HG03354 (cell line): Measurements from ENCODE around the gene NUP50.
A peak's percentile ranks its signal among the peaks of the same experiment; 100 is the strongest.

ENCODE experiments used
- ATAC-seq: cut with Tn5 transposase; IDR thresholded peaks from one replicate; pipeline ENCODE4 v1.9.1; 2021; ENCODE audit warnings: mild to moderate bottlenecking; ENCODE audit not compliant: unreplicated experiment, poor library complexity, severe bottlenecking

NUP50 gene

GRCh38 chr22:45163451-45164269 is at the start of gene NUP50:
Gene NUP50 (plus strand): TSS chr22:45163925. CDS start chr22:45168178, 4,253 bp downstream.
- ATAC-seq = peak; percentile 85

DNA sequence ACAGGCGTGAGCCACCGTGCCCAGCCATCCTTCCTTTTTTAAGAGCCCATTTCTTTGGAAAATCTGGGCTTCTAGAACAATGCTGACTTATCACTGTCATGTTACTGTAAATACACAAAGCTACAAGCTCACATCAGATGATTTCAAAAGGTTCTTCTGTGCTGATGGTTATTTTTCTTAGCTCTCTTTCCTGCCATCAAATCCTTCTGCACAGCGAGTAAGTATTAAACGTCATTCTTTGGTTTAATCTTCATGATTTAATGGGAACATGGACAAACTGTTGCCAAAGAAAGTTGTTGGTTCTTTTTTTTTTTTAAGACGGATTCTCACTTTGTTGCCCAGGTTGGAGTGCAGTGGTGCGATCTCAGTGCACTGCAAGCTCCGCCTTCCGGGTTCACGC is 43.3 kb upstream of the NUP50 start:
- no peak for ATAC-seq

DNA sequence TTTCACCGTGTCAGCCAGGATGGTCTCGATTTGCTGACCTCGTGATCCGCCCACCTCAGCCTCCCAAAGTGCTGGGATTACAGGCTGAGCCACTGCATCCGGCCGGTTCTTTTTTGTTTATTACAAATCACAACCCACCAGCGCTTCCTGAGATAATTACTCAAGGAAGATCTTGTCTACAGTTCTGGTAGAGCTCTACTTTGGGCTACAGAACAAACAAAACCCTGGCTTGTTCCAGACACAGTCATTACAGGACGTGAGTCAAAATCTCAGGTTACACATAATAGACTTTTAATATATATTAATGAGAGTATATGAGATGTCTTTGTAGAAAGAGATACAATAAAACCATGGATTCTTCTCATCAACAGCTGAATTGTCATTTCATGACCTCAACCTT is 42.8 kb upstream of the NUP50 start:
- no peak for ATAC-seq

DNA sequence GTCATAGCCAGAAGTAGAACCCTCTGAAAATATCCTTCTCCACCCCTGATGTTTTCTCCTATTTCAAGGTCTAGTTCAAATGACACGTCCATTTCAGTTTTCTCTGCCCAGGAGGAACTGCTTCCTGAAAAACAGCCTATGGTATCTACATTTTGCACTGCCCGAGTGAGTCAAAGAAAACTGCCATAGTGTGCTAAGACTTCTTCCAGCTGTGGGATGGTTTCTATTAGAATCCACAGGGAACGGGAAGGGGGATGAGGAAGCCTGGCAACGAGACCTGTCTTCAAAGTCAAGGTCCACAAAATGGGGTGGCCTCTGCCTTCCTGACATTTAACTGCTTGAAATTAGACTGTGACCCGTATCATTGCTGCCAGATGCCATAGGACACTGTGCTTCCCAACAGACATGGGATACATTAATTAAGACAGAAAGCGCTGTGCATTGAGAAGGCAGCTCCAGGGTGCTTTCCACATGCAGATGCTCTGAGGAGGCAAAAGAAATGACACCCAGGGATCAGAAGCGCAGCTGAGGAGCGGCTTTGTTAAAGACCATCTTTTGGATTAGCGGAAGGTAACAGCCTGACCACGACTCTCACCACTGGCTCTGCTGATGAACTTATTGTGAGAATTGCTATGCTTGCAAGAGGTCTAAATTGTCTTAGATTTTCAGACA is 39.4 kb upstream of the NUP50 start:
- ATAC-seq = no peak

DNA sequence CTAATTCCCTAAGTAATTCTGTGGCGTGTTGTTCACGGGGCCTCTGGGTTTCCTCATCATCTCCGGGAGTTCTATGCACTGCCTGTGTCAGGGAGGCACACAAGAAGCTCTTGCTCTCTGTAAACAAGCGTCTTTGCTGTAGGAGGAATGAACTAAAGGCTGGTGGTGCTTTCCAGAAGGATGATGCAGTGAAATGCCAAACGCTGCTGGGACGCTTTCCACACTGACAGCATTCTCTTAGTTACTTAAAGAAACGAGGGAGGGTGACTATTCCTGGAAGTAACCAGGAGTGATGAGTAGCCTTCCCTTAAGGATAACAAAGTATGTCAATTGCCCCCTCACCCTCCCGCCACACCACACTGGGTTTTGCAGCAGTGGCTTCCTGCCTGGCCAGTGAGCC is 38.5 kb upstream of the NUP50 start:
- no peak for ATAC-seq

DNA sequence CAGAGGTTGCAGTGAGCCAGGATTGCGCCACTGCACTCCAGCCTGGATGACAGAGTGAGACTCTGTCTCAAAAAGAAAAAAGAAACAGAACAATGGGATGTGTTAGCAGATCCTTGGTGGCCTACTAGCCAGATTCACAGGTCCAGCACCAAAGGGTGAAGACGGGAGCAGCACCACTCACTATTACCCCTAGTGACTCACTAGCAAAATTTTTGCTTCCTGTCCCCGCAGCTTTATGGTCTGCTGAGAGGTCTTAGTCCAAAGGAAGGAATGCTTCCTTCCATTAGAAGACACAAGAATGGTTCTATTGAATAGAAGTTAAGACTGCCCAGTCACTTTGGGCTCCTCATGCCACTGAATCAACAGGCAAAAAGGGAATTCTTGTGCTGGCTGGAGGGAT is 35.9 kb upstream of the NUP50 start:
- ATAC-seq = no peak

DNA sequence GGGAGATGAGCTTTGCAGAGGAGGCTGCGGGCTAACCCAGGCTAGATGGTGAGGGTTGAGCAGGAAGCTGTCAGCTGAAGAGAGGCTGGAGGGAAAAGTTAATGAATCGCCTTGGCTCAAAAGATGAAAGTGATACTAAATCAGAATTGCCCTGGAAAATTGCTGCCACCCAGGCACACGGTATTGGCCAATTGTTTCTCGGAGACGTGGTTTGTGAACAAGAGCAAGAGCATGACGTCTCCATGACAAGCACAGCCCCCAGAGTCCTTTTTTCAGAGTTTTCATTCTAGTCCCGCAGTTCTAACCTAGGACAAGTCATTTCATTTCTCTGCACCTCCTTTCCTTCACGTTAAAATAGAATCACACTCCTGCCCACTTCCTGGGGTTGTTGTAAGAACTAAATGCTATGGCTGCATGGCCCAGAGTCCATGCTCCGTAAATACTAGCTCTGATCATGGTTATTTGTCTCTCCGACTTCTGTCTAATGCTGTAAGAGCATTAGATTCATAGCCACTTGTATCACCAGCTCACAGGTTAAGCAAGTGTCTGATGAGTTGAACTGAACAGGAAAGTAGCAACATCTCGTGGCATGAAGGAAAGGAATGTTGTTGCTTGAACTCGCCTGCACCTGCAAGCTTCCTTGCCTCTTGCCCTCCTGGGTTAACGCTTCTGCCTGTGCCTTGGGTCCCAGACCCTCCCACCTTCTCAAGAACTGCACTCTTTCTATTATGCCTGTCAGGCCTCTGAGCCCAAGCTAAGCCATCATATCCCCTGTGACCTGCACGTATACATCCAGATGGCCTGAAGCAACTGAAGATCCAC is 33.8 kb upstream of the NUP50 start:
- no peak for ATAC-seq

- no peak for ATAC-seq
These were observed 32.8 kb upstream of the NUP50 start for GRCh38 chr22:45130891-45131290.

DNA sequence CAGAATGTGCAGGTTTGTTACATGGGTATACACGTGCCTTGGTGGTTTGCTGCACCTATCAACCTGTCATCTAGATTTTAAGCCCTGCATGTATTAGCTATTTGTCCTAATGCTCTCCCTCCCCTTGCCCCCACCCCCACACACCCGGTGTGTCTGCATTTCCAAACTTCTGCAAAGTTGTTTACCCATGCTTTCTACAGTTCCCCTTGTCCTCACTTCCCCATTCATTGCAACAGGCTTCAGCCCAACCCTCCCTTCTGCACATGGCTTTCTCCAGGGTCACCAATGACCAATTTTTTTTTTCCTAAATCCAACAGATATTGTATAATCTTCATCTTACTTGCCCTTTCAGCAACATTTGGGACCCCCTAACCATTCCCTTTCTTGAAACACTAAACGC is 32.0 kb upstream of the NUP50 start:
- no peak for ATAC-seq

- no peak for ATAC-seq
These were observed 29.4 kb upstream of the NUP50 start for GRCh38 chr22:45134313-45134712.

- ATAC-seq = no peak
These were observed 27.1 kb upstream of the NUP50 start for GRCh38 chr22:45136594-45136993.

DNA sequence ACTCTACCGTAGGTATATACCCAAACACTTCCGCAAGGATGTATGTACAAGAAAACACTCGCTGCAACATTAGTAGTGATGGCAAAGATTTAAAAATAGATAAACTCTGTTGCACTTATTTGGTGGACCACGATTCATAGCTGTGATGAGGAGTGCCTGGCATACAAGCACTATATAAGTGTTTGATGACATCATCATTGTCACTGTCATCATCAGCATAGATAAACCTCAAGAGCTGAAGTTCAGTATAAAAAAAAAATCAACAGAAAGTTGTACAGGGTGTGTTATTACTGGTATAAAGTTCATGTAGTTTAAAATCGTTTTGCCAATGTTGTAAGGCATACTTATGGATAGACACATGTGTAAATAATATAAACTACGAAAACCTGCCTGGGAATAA is 24.0 kb upstream of the NUP50 start:
- no peak for ATAC-seq

DNA sequence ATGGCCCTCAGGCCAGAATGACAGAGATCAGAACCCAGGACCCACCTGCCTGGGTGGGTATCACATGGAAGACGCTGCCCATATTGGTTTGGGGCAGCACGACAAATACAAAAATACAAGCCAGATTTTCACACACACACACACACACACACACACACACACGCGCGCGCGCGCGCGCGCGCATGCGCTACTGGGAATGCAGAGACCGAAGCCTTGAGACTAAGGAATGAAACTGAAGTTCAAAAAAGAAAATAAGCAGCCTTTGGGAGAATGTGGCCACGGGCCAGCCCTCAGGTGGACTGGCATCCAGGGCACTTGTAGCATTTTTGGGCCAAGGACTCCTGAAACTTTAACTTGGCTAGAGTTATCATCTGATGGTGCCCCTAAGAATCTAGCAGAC is 21.3 kb upstream of the NUP50 start:
- ATAC-seq = no peak

DNA sequence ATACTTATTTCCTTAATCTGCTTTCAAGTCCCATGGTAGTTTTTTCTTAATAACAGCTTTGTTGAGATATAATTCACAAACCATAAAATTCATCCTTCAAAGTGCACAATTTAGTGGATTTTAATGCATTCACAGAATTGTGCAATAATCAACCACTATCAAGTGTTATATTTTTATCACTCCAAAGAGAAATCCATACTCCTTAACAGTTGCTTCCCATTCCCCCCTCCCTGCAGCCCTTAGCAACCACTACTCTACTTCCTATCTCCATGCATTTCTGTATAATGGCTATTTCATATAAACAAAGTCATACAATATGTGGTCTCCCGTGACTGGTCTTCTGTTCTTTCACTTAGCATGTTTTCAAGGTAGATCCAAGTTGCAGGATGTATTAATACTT is 18.8 kb upstream of the NUP50 start:
- no peak for ATAC-seq

DNA sequence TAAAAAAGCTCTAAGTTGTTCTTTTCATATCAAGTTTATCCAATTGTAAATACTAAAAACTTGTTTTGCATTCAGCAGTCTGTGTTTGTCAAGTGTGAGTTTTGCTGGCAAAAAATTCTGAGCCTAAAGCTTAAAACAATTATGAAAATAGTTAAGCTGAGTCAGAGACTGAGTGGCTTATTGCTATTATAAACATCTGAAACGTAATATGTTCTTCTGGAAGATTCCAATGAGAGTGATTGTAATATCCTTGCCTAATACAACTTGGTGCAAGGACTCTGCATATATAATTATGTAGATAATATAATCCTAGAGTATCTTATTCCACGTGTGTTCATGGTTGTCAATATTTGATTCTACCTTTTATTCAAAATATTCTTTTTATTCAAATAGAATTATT is 14.1 kb upstream of the NUP50 start:
- ATAC-seq = no peak

GRCh38 chr22:45150139-45150538 is 13.6 kb upstream of the NUP50 start:
- ATAC-seq = no peak

DNA sequence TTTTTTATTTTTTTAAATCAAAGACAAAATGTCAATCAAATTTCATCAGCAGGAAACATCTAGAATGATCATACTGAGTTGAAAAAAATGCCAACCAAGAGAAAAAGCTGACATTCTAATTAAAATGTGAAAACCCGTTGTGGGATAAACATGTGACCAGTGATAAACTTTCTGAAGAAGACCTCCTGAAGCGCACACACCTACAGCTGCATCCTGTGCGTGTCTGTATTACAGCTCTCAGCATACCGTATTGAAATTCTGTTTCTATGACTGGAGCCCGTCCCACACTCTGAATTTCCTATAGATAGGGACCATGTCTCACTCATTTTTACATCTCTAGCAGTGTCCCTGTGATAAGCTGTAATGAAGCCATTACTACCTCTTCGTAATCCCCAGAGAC is 12.2 kb upstream of the NUP50 start:
- no peak for ATAC-seq

DNA sequence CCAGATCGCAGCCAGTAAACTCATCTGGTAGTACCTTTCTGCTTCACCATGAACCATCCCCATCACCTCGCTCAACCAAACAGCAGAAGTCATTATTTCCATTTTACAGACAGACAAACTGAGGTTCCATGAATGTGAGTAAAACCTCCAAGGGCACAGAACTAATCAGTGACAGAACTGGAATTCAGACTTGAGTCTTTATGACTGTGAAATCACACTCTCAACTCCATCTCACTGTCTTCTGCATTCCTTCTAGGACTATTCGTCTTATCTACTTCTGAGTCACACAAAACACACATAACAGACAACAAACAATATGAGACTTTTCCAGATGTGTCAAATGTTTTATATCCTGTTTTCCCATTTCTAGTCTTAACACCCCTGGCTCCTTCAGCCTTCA is 9.3 kb upstream of the NUP50 start:
- no peak for ATAC-seq

GRCh38 chr22:45155050-45155840 is 8.5 kb upstream of the NUP50 start:
- ATAC-seq = no peak

DNA sequence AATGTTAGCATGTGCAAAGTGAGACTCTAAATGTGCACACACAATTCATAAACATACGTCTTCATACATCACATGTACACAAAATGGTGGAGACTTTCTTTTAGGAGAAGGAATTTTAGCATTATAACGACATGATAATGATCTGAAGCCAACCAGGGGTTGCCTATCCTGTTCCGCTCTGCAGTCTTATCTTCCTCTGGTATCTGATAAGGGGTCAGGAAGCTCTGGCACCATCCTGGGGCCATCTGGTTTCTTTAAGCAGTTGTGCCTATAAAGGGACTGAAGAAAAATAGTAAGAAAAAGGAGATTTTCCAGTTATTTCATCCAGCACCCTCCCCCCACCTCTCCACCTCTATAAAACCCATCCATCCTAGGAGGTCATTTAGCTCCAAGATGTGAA is 5.8 kb upstream of the NUP50 start:
- no peak for ATAC-seq
